ENCODE measurements around the gene ZNF35.

GRCh38 chr3:44666346-44666745 is 17.8 kb downstream of the ZNF35 start:
- TF ChIP-seq TAF1 (IDR thresholded peaks at IDR 0.05; ENCODE audit: borderline replicate concordance, insufficient read depth, low read length): no peak
- no peak for TF ChIP-seq POLR2AphosphoS5 (IDR thresholded peaks at IDR 0.05; ENCODE audit: low read depth, low read length)
- no peak for TF ChIP-seq SIN3A (IDR thresholded peaks at IDR 0.05; ENCODE audit: borderline replicate concordance, insufficient read depth, low read length)
- TF ChIP-seq REST (IDR thresholded peaks at IDR 0.05; ENCODE audit: insufficient read depth in 1 of 2, low read depth in 2 of 2, low read length in 2 of 2): no peak
- TF ChIP-seq FOXP2 (optimal IDR thresholded peaks at IDR 0.05; ENCODE audit: borderline replicate concordance, extremely low read depth, extremely low read length, insufficient read depth): no peak
